PC-9 (cell line): Measurements from ENCODE around the gene CACNB3.
"Not testable (repeated sequence)": the region's sequence is repeated elsewhere in the genome, so short reads cannot be mapped to it uniquely, and the experiment has no call there.

Experiments
- EZH2 ChIP-seq: fragments of 200-600 bp; sonication (generic); IDR thresholded peaks from 2 replicates; pipeline ENCODE4 v1.8.0; 2017; ENCODE audit warnings: antibody characterized with exemption, low read depth
- TF ChIP-seq, protein P1 (sequence below): fragments of 200-600 bp; sonication (generic); conservative IDR thresholded peaks from 2 replicates; pipeline ENCODE4 v1.6.1; 2017; ENCODE audit warnings: mixed run types, antibody characterized with exemption, mild to moderate bottlenecking, moderate library complexity

DNA sequence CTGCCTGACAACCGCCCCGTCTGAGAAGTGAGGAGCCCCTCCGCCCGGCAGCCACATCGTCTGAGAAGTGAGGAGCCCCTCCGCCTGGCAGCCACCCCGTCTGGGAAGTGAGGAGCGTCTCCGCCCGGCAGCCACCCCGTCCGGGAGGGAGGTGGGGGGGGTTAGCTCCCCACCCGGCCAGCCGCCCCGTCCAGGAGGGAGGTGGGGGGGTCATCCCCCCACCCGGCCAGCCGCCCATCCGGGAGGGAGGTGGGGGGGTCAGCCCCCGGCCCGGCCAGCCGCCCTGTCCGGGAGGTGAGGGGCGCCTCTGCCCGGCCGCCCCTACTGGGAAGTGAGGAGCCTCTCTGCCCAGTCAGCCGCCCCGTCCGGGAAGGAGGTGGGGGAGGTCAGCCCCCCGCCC is 23.7 kb downstream of the CACNB3 start:
- TF ChIP-seq, protein P1, sequence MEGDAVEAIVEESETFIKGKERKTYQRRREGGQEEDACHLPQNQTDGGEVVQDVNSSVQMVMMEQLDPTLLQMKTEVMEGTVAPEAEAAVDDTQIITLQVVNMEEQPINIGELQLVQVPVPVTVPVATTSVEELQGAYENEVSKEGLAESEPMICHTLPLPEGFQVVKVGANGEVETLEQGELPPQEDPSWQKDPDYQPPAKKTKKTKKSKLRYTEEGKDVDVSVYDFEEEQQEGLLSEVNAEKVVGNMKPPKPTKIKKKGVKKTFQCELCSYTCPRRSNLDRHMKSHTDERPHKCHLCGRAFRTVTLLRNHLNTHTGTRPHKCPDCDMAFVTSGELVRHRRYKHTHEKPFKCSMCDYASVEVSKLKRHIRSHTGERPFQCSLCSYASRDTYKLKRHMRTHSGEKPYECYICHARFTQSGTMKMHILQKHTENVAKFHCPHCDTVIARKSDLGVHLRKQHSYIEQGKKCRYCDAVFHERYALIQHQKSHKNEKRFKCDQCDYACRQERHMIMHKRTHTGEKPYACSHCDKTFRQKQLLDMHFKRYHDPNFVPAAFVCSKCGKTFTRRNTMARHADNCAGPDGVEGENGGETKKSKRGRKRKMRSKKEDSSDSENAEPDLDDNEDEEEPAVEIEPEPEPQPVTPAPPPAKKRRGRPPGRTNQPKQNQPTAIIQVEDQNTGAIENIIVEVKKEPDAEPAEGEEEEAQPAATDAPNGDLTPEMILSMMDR = not testable (repeated sequence)
- TF ChIP-seq EZH2 = not testable (repeated sequence)
